Loucy (cell line): ENCODE measurements around the gene ATP1A4.

Source experiments
- EZH2phosphoT487 ChIP-seq: fragments of 200-600 bp; IDR thresholded peaks from 2 replicates; pipeline ENCODE4 v1.6.1; 2018; ENCODE audit warnings: antibody characterized with exemption, mild to moderate bottlenecking, moderate library complexity, borderline replicate concordance
- TF ChIP-seq, protein P1 (sequence below): fragments of 200-600 bp; sonication (generic); conservative IDR thresholded peaks from 2 replicates; pipeline ENCODE4 v1.5.1; 2014; ENCODE audit warnings: mild to moderate bottlenecking, antibody characterized with exemption, low read length

DNA sequence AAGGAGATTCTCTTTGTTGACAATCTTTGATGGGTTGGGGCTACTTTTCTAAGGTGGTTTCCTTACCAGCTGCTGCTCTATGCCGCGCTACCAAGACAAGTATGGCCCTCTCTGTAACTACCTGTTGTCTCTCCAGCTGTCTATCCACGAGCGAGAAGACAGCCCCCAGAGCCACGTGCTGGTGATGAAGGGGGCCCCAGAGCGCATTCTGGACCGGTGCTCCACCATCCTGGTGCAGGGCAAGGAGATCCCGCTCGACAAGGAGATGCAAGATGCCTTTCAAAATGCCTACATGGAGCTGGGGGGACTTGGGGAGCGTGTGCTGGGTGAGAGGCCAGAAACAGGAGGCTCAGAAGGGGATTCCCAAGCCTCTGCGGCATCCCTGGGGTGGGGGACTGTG lies 21.4 kb upstream of the ATP1A4 start:
- TF ChIP-seq, protein P1, sequence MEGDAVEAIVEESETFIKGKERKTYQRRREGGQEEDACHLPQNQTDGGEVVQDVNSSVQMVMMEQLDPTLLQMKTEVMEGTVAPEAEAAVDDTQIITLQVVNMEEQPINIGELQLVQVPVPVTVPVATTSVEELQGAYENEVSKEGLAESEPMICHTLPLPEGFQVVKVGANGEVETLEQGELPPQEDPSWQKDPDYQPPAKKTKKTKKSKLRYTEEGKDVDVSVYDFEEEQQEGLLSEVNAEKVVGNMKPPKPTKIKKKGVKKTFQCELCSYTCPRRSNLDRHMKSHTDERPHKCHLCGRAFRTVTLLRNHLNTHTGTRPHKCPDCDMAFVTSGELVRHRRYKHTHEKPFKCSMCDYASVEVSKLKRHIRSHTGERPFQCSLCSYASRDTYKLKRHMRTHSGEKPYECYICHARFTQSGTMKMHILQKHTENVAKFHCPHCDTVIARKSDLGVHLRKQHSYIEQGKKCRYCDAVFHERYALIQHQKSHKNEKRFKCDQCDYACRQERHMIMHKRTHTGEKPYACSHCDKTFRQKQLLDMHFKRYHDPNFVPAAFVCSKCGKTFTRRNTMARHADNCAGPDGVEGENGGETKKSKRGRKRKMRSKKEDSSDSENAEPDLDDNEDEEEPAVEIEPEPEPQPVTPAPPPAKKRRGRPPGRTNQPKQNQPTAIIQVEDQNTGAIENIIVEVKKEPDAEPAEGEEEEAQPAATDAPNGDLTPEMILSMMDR = no peak
- no peak for TF ChIP-seq EZH2phosphoT487
